Adipose tissue (tissue), 3 donors: ENCODE data around the gene GATA5. TPM values are rescaled to one million over a fixed set of nuclear protein-coding genes. Genes with fewer than 3 reads are reported as not detected.
"Not testable (repeated sequence)": the region's sequence is repeated elsewhere in the genome, so short reads cannot be mapped to it uniquely, and the experiment has no call there.

ENCODE experiments used
- H3K27ac ChIP-seq: one replicate; pipeline ENCODE4 v1.5.1; 2013; ENCODE audit warnings: low read depth, low read length
- WGBS, 3 donors: extraction: QIAGEN DNeasy Blood & Tissue Kit; methylation state at CpG; one replicate each; pipeline ENCODE4 v1.1.7; 2013; 5-methylcytosine and 5-hydroxymethylcytosine counted together
- polyA plus RNA-seq, 3 donors: library from polyadenylated mRNA; stranded (reverse); fragments of 200-250 nt; gene quantifications; one replicate each; pipeline ENCODE4 v1.2.3, GENCODE V29; 2013
- donor health status: healthy with polysubstance abuse.
- donor health status: Bipolar disorder and iron deficiency.
- donor health status: healthy.

GATA5 gene
- polyA plus RNA-seq, 3 donors, result 0.02 to 0.67 (median 0.65) TPM

DNA sequence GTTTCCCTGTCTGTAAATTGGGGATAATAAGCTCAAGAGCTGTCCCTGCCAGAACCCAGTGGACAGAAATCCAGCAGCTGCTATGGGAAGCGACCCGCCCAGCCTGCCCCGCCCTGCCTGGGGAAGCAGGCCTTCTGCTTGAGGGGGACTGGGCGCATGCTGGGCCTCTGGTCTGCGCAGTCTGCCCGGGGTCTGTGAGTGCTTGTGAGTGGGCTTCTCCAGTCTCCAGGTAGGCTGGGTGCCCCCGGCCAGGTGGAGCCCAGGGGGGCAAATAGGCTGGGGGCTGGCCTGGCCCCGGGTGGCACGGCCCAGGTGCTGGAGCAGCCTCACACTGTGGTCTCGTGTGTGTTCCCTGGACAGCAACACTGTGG lies 47.8 kb downstream of the GATA5 start:
- no peak overlapping the region for H3K27ac ChIP-seq
- 80 to 85% (median 81%) methylated on average over 9 to 10 of the region's 10 CpGs for WGBS, 3 donors

DNA sequence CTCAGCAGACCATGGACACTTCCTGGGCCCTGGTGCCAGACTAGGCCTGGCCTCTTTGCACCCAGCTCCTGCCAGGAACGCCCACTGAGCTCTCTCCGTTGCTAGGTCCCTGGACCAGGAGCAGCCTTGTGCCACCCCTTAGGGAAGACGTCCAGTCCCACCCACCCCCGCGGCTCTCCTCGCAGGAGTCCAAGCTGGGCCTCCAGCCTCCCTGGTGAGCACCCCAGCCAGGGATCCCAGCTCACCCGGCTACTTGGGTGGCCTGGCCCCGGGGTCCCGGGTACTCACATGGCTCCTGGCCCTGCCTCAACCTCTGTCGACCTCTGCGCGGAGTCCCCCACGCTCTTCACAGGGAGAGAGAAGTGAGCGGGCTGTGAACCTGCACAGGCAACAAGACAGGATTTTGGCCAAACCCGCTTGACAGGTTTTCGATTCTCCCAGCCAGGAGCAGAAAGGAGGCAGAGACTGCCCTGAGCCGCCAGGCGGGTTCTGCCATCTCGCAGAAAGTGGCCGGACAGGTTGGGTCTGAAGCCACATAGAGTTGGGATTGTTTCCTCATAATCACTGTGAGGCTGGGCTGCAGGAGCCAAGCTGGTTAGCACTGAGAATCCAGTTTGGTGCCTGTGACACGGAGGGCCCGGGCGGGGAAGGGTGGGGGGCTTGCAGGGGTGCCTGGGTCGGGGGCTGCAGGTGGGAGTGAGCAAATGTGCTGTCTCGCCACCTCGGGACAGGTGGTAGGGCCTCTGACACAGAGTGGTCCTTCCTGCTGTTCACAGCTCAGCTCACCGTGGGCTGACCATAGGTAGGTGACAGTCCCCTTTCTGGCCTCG lies 48.4 kb downstream of the GATA5 start, which contains the start of gene RBBP8NL:
TSS of gene RBBP8NL (minus strand) at position 368 of the 830 bp plus-strand sequence. CDS start 7,892 bp downstream, outside the sequence.
- 28 to 77% (median 74%) methylated on average over 28 of the region's 28 CpGs for WGBS, 3 donors
- no peak within 1 kb of the TSS for H3K27ac ChIP-seq

DNA sequence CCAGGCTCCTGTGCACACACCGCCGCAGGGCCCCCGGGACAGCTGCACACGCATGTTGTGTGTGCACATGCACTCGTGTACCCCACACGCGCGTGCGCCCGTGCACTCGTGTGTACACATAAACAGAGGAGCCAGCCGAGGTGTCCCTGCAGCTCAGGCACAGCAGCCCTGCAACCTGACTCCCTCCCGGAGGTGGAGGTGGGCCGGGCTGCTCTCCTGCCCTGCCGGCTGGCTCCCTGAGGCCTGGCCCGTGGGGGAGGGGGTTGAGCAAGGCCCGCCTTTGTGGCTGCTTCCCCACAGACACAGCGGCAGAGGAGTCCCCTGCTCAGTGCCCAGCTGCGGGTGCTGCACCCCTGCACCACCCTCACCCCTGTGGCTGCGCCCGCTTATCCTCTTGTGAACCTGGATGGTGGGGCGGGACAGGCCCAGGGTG lies 49.1 kb downstream of the GATA5 start:
- WGBS, 3 donors, result 28 to 70% (median 59%) methylated on average over 22 of the region's 22 CpGs
- H3K27ac ChIP-seq, result no peak overlapping the region

DNA sequence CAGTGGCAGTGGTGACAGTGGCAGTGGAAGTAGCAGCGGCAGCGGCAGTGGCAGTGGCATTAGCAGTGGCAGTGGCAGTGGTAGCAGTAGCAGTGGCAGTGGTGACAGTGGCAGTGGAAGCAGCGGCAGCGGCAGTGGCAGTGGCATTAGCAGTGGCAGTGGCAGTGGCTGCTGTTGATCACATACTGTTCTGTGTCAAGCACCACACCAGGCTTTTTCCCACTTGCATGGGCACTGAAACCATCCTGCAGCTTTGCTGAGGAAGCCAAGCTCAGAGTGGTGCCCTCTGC lies 49.8 kb downstream of the GATA5 start:
- H3K27ac ChIP-seq, result not testable (repeated sequence)
- 98 to 100% (median 100%) methylated on average over 3 to 4 of the region's 4 CpGs for WGBS, 3 donors

DNA sequence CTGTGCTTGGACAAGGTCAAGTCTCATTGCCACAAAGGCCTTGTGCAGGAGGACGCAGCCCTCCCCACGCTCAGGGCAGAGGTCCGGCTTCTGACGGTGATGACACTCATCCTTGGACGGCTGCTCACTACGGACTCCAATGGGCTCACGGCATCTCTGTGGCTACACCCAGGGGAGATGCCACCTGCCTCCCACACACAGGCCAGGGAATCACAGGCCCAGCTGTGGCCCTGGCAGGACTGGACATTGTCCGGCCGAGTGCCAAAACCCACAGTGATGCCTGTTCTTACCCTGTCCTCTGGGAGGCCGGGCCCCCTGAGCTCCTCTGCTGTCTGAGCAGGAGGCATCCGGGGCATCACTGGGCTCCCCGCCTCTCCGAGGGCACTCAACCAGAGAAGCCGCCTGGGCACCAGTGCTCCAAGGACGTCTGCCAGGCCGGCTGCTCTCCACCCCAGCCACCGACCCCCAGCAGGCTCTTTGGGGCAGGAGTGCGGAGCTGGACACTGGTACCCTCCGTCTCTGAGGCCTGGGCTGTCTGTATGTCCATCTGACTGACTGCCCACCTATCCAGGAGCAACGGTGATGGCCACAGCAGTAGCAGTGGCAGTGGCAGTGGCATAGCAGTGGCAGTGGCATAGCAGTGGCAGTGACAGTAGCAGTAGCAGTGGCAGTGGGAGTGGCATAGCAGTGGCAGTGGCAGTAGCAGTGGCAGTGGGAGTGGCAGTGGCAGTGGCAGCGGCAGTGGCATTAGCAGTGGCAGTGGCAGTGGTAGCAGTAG lies 50.3 kb downstream of the GATA5 start:
- H3K27ac ChIP-seq, result no peak overlapping the region
- 86 to 89% (median 87%) methylated on average over 21 of the region's 21 CpGs for WGBS, 3 donors

DNA sequence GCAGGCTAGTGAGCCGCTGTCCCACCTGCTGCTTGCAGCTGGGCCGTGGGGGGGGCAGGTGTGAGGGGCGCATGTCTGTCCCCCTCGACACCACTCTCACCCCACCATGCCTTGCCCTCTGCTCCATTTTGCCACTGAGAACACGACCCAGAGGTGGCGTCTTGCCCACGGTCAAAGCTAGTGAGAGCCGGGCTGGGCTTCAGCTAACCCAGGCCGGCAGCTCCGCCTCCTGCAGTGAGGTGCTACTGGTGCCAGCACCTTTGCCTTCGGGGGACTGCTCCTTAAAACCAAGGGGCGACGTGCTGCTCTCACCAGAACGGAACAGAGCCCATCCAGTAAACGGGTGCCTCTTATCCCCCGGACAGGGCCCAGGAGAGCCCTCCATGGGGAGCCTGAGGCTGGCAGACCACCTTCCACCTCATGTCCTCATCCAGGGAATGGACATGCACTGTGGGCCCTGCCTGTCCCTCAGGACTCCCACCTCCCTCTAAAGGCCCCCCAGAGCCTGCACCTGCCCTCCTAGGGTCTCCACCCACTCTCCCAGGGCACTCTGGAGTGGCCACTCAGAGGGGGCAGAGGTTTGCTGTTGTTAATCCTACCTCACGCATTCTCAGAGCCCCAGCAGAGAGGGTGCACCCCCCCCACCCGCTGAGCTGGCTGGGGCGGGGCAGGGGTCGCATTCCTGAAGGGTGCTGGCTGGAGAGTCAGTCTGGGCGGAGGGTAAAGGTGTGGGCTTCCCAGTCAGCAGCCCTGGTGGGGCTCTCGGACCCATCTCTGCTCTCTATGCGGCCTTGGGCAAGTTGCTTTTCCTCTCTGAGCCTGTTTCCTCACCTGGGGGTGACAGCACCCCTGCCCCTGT lies 51.3 kb downstream of the GATA5 start:
- H3K27ac ChIP-seq, result no peak overlapping the region
- 63 to 78% (median 65%) methylated on average over 22 to 23 of the region's 23 CpGs for WGBS, 3 donors

DNA sequence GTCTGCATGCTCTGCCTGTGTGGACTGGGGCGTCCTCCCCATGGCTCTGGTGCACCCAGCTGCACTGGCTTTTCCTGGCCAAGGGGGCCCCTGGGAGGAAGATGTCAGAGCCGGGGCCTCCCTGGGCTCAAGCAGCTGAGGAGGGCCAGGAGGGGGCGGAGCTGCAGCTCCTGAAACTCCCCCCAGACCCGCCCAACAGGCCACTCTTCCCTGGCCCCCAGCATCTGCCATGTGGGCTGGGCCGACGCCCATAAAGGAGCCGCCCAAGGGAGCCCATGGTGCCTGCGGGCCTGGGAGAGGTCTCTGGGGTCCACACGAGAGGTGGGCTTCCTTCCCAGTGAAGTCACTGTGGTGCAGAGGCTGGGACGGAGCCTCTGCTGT lies 52.5 kb downstream of the GATA5 start:
- H3K27ac ChIP-seq, result no peak overlapping the region
- 30 to 85% (median 46%) methylated on average over 10 of the region's 10 CpGs for WGBS, 3 donors

DNA sequence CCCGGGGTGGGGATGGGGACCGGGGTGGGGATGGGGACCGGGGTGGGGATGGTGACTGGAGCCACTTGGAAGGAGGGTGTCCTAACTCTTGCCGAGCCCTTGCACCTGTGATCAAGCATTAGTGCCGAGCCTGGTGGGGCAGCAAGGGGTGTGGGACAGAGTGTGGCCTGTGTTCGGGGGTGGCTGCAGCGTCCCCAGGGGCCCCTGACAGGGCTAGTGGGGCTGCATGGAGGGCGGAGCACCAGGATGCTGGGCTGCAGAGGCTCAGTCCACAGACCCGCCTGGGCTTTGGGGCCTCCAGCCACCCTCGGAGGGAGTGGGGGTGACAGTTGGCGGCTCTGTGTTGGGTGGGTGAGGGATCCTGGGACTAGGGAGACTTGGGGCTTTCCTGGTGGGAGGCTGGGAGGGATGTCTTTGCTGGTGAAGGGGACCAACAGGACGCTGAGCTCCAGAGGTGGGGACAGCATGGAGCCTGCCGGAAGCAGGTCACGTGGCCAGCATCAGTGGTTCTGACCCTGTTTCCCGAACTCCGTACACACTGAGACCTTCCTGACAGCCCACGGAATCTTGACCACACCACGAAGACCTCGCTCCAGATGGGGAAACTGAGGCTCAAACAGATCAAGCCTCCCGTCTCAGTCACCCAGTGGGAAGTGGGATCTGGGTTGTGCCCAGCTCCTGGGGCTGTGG lies 53.0 kb downstream of the GATA5 start:
- WGBS, 3 donors, result 78 to 92% (median 84%) methylated on average over 19 to 20 of the region's 20 CpGs
- H3K27ac ChIP-seq, result no peak overlapping the region

DNA sequence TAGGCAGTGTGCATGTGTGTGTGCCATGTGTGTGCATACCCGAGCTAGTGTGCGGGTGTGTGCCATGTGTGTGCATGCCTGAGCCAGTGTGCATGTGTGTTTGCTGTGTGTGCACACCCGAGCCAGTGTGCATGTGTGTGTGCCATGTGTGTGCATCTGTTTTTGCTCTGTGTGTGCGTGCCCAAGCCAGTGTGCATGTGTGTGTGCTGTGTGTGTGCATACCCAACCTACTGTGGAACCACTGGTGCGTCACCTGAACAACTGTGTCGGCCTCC lies 54.1 kb downstream of the GATA5 start:
- 89 to 91% (median 89%) methylated on average over 6 of the region's 6 CpGs for WGBS, 3 donors
- no peak overlapping the region for H3K27ac ChIP-seq

DNA sequence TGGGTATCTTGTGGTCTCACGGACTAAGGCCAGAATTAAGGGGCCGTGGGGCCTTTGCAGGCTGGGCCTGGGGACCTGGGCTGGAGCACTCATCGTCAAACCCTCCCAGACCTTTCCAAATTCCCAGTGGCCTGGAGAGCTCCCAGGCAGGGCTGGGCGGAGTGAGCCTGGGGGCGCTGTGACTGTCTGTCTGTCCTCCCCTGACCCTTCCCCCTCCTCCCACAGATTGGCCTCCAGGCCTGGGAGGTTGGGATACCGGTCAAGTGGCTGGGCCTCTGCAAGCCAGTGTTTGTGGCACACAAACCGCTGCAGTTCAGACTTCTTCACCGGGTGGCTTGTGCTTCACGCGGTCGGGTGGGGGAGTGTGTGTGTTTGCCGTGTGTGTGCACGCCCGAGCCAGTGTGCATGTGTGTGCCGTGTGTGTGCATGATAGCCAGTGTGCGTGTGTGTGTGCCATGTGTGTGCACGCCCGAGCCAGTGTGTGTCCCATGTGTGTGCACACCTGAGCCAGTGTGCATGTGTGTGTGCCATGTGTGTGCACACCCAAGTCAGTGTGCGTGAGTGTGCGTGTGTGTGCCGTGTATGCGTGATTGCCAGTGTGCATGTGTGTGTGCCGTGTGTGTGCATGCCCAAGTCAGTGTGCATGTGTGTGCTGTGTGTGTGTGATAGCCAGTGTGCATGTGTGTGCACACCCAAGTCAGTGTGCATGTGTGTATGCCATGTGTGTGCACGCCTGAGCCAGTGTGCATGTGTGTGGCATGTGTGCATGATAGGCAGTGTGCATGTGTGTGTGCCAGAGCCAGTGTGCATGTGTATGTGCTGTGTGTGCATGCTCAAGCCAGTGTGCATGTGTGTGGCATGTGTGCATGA lies 54.7 kb downstream of the GATA5 start:
- 84 to 89% (median 86%) methylated on average over 24 of the region's 24 CpGs for WGBS, 3 donors
- no peak overlapping the region for H3K27ac ChIP-seq

DNA sequence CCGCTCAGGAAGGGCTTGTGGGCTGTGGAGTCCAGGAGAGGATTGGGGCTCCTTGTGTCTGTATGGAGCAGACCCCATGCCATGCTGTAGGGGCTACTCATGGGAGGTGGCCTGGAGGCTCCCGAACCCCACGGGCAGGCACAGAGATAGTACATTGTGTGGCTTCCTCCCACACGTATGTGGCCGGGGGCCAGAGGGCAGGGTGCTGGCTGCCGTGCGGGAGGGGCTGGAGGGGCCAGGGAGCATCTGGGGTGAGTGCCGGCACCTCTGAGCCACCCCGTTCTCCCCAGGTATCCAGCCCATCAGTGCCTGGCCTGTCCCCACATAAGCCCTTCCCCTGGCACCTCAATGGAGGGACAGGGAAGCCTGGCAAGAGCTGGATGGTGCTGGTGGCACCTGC lies 56.0 kb downstream of the GATA5 start:
- 67 to 78% (median 70%) methylated on average over 9 of the region's 9 CpGs for WGBS, 3 donors
- no peak overlapping the region for H3K27ac ChIP-seq

DNA sequence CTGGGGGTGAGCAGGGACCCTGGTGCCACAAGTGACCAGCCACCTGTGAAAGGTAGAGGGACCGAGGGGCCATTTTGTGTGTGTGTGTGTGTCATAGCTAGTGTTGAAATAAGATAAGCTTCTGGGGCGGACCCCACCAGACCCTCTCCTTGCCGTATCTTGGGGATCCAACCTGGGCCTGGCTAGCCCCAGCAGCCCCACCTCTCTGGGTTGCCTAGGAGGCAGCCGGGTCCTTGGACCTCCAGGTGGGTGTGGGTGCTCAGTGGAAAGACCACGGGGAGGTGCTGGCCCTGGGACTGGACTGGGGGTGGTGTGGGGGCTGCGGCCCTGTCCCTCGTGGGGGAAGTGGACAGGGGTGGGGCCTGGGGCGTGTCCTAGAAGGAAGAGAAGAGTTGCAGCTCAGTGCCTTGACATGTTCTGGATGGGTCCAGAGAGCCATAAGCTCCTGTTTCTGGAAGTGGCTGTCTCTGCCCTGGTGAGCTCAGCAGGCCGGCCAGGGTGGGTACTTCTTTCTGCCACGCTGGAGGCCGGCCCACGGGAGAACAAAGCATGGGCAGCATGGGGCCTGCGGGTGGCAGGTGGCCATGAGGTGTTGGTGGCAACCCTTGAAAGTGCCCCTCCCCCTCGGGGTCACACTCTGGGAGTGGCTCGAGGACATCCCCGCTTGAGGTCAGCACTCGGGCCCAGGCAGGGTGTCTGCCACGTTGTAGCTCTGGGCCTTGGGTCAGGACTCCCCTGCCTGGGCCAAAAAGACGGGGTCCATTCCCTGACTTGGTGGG lies 56.9 kb downstream of the GATA5 start:
- H3K27ac ChIP-seq, result no peak overlapping the region
- WGBS, 3 donors, result 80 to 85% (median 80%) methylated on average over 18 to 19 of the region's 19 CpGs

DNA sequence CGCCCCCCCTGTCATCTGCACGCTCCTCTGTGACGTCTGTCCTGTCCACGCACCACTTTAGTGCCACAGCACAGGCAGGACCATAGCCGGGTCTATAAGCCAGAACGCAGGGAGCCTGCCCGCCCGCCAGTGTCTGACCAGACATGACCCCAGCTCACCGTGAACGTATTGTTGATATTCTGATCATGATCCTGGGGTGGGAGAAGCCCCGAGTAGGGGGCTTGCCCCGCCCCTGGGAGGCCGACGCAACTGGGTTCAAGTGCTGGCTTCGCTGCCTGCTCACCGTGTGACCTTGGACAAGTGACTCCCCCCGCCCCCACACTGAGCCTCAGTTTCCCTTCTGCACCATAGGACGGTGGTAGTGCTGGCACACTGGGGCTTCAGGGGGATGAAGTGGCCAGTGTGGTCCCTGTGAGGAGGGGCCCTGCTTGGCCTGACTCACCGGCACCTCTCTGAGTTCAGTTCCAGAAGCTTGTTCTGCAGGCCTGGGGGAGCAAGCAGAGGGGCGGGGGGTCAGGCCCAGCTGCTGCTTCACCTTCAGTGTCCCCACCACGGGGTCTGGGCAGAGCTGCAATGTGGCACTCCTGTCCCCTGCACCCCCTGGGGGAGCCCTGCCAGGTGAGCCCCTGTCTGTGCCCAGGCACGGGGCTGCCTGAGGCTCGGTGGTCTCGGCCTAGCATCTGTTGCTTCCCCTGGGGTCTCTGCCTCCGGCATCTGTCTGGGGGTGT lies 57.6 kb downstream of the GATA5 start:
- whole genome bisulfite sequencing, 3 donors, result 74 to 87% (median 76%) methylated on average over 23 to 25 of the region's 25 CpGs
- no peak overlapping the region for H3K27ac ChIP-seq

DNA sequence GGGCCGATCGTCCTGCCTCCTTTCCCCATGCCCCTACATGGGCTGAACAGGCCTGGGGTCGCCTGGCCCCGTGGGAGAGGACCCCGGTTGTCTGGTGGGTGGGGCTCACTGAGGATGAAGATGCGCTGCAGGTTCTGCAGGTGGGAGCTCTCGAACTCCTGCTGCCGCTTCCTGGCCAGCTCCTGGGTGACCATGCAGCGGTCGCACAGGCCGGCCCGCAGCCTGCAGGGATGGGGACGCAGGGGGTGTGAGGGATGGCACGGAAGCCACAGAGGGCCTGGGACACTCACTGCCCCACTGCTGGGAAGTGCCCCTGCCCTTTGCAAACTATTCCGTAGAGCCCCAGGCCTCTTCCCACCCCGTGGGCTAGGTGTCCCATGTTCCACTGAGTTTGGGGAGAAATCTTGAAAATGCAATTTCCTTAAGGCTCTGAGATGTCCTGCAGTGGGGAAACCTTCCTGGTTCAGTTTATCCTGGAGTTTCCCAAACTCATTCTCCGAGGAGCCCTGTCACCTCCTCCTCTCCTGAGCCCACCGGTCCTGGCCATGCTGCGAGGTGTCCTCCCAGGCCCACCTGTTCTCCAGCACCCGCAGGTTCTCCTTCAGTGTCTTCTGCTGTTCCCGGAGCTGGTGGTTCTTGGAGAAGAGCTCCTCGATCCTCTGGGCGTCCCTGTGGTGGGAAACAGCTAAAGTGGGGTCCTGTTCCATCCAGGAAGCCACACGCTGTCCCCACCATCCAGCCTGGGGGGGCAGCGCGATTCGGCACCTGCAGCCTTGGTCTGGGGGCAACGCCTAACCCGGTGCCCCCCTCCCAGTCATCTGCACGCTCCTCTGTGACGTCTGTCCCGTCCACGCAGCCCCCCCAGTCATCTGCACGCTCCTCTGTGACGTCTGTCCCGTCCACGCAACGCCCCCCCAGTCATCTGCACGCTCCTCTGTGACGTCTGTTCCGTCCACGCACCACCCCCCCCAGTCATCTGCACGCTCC lies 58.9 kb downstream of the GATA5 start:
- WGBS, 3 donors, result 80 to 89% (median 81%) methylated on average over 40 to 43 of the region's 43 CpGs
- no peak overlapping the region for H3K27ac ChIP-seq

DNA sequence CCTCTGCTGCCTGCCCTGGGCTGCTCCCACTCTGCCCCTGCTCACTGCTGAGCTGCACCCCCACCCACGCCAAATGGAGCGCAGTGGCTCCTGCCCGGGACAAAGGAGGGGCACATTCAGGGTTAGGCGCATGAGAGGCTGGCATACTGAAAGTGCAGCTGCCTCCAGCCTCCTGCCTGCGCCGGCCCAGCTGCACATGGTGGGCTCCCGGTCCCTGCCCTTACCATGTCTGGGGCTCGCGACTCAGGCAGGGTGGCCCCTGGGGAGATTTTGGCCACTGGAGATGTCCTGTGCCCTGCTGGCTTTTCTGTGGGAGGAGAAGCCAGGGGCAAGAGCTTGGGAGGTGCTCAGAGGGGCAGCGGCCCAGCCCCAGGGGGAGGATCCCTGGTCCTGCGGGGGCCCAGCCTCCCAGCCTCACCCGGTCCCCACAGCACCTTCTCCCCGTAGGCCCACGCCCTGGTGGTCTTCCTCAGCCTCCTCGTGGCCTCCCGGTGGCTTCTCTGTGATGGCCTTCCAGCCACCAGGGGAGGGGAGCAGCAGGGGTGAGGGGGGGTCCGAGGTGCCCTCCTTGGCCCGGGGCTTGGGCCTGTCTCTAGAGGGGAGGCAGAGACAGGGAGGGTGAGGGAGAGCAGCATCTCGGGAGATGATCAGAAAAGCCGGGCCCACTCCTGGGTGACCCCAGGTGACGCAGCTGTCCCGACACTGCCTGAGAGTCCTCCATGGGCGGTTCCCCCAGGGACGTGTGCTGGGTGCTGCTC lies 60.3 kb downstream of the GATA5 start:
- no peak overlapping the region for H3K27ac ChIP-seq
- WGBS, 3 donors, result 74 to 91% (median 76%) methylated on average over 24 of the region's 24 CpGs
